IMR-90 (cell line): ENCODE results near the gene GXYLT1. TPM values are rescaled to one million over a fixed set of nuclear protein-coding genes. Genes with fewer than 3 reads are reported as not detected.
A peak's percentile ranks its signal among the peaks of the same experiment; 100 is the strongest.

Source experiments
- ATAC-seq: fragments of 200-7000 bp; cut with Tn5 transposase; 2 replicates; pipeline ENCODE4 v1.9.1; 2020; ENCODE audit warnings: low read depth, mild to moderate bottlenecking, moderate library complexity
- BruUV-seq: library from RNA; stranded (reverse); fragments of 400-500 nt; replicated peaks from 2 replicates; lab custom pipeline; 2021; lab: Mats Ljungman, UMichigan
- CTCF ChIA-PET: fragments of 300-600 bp; formaldehyde crosslinking; extraction: SDS; loops from one replicate; lab custom pipeline; 2021; ENCODE audit warnings: antibody characterized with exemption; lab: Yijun Ruan, JAX
- POLR2A ChIA-PET: fragments of 300-600 bp; sonication (Branson Sonifier 250); formaldehyde crosslinking; loops from one replicate; lab custom pipeline; 2022; ENCODE audit warnings: antibody characterized with exemption; ENCODE audit not compliant: unreplicated experiment; lab: Charles Lee
- DNase-seq: peaks from one replicate; pipeline ENCODE4 v3.0.0; 2013
- H2AFZ ChIP-seq: replicated peaks from 2 replicates; pipeline ENCODE3; 2013; ENCODE audit warnings: low read length, mild to moderate bottlenecking; ENCODE audit not compliant: poor library complexity
- H2AK5ac ChIP-seq: 2 replicates; pipeline ENCODE4 v1.6.1; 2013; ENCODE audit warnings: low read depth, low read length, inconsistent platforms
- H2AK9ac ChIP-seq: replicated peaks from 2 replicates; pipeline ENCODE3; 2013; ENCODE audit warnings: mild to moderate bottlenecking, low read depth, low read length, moderate library complexity; ENCODE audit not compliant: poor library complexity
- H2BK120ac ChIP-seq: 2 replicates; pipeline ENCODE4 v1.6.1; 2013; ENCODE audit warnings: low read depth, low read length, inconsistent platforms
- H2BK15ac ChIP-seq: 3 replicates; pipeline ENCODE4 v1.6.1; 2013; ENCODE audit warnings: low read depth, low read length, inconsistent platforms
- H2BK20ac ChIP-seq: 2 replicates; pipeline ENCODE4 v1.6.1; 2013; ENCODE audit warnings: low read depth, mild to moderate bottlenecking, inconsistent platforms, low read length, moderate library complexity
- H2BK5ac ChIP-seq: 2 replicates; pipeline ENCODE4 v1.6.1; 2013; ENCODE audit warnings: mild to moderate bottlenecking, low read depth, low read length, inconsistent platforms; ENCODE audit not compliant: poor library complexity, severe bottlenecking
- H3K14ac ChIP-seq: replicated peaks from 2 replicates; pipeline ENCODE4 v1.6.1; 2013; ENCODE audit warnings: low read depth, low read length, inconsistent platforms
- H3K18ac ChIP-seq: 2 replicates; pipeline ENCODE4 v1.6.1; 2013; ENCODE audit warnings: low read depth, low read length, control low read depth
- H3K23ac ChIP-seq: 2 replicates; pipeline ENCODE4 v1.6.1; 2013; ENCODE audit warnings: low read depth, low read length, inconsistent platforms
- H3K27ac ChIP-seq: 2 replicates; pipeline ENCODE4 v1.5.1; 2013; ENCODE audit warnings: mild to moderate bottlenecking, control low read depth, low read length; ENCODE audit not compliant: insufficient read depth
- H3K27me3 ChIP-seq: 2 replicates; pipeline ENCODE4 v1.6.1; 2013; ENCODE audit warnings: low read length; ENCODE audit not compliant: control insufficient read depth, insufficient read depth
- H3K36me3 ChIP-seq: 2 replicates; pipeline ENCODE4 v1.6.1; 2013; ENCODE audit warnings: low read length, mixed read lengths; ENCODE audit not compliant: control insufficient read depth, insufficient read depth
- H3K4ac ChIP-seq: 2 replicates; pipeline ENCODE4 v1.6.1; 2013; ENCODE audit warnings: low read depth, low read length, inconsistent platforms
- H3K4me1 ChIP-seq: 2 replicates; pipeline ENCODE4 v1.6.1; 2013; ENCODE audit warnings: low read length, mixed read lengths; ENCODE audit not compliant: control insufficient read depth, insufficient read depth
- H3K4me2 ChIP-seq: 2 replicates; pipeline ENCODE4 v1.6.1; 2013; ENCODE audit warnings: low read depth, mild to moderate bottlenecking, control low read depth, low read length, moderate library complexity
- H3K4me3 ChIP-seq: 2 replicates; pipeline ENCODE4 v1.5.1; 2013; ENCODE audit warnings: low read depth, mild to moderate bottlenecking, control low read depth, low read length, moderate library complexity; ENCODE audit not compliant: insufficient read depth
- H3K56ac ChIP-seq: 2 replicates; pipeline ENCODE4 v1.6.1; 2013; ENCODE audit warnings: low read length, inconsistent platforms; ENCODE audit not compliant: insufficient read depth; ENCODE audit errors: extremely low read depth
- H3K79me1 ChIP-seq, 2 experiments: 2 replicates each; pipeline ENCODE4 v1.6.1; 2013; ENCODE audit warnings: low read length in 2 of 2, inconsistent platforms in 1 of 2, low read depth in 1 of 2
- H3K9ac ChIP-seq: 2 replicates; pipeline ENCODE4 v1.6.1; 2013; ENCODE audit warnings: low read depth, low read length, control low read depth
- H3K9me1 ChIP-seq: 2 replicates; pipeline ENCODE4 v1.6.1; 2013; ENCODE audit warnings: low read length, inconsistent platforms; ENCODE audit not compliant: insufficient read depth
- H3K9me3 ChIP-seq: 2 replicates; pipeline ENCODE4 v1.6.1; 2013; ENCODE audit warnings: low read length; ENCODE audit not compliant: control insufficient read depth, insufficient read depth
- H4K20me1 ChIP-seq: 2 replicates; pipeline ENCODE4 v1.6.1; 2013; ENCODE audit warnings: low read length, inconsistent platforms; ENCODE audit not compliant: insufficient read depth
- H4K5ac ChIP-seq: 2 replicates; pipeline ENCODE4 v1.6.1; 2013; ENCODE audit warnings: mild to moderate bottlenecking, low read depth, low read length, control low read depth
- H4K8ac ChIP-seq, 2 experiments: 2 replicates each; pipeline ENCODE4 v1.6.1; 2013; ENCODE audit warnings: low read depth in 2 of 2, low read length in 2 of 2, control low read depth in 1 of 2, inconsistent platforms in 1 of 2
- H4K91ac ChIP-seq: 2 replicates; pipeline ENCODE4 v1.6.1; 2013; ENCODE audit warnings: low read depth, low read length, inconsistent platforms; ENCODE audit not compliant: insufficient read depth
- MAZ ChIP-seq: IDR thresholded peaks from 2 replicates; pipeline ENCODE4 v1.6.1; 2012; ENCODE audit warnings: low read depth, mild to moderate bottlenecking, low read length, improper control_type of control experiment, moderate library complexity, borderline replicate concordance
- RAD21 ChIP-seq: IDR thresholded peaks from 2 replicates; pipeline ENCODE4 v1.6.1; 2012; ENCODE audit warnings: low read length, improper control_type of control experiment
- RFX5 ChIP-seq: IDR thresholded peaks from 2 replicates; pipeline ENCODE4 v1.8.0; 2012; ENCODE audit warnings: low read depth, mild to moderate bottlenecking, low read length, moderate library complexity
- SMC3 ChIP-seq: fragments of 150-350 bp; IDR thresholded peaks from 2 replicates; pipeline ENCODE4 v1.6.1; 2016; ENCODE audit warnings: low read depth, mild to moderate bottlenecking, antibody characterized with exemption, low read length, moderate library complexity
- WGBS, 2 experiments: methylation state at CpG; one replicate each; pipeline versions ENCODE4 v1.1.5 to v1.1.7; 2013; ENCODE audit warnings: missing lambda C conversion rate in 2 of 2; ENCODE audit not compliant: insufficient read length in 1 of 2; ENCODE audit errors: extremely low coverage in 2 of 2; 5-methylcytosine and 5-hydroxymethylcytosine counted together
- dilution Hi-C: fragments of 300-500 bp; cut with HindIII; formaldehyde crosslinking; loops from one replicate; pipeline ENCODE4 v1.14.3; 2018; ENCODE audit warnings: low sequenced_read_pairs; ENCODE audit not compliant: unreplicated experiment
- in situ Hi-C: fragments of 300-500 bp; cut with MboI; formaldehyde crosslinking; loops from 3 replicates; pipeline ENCODE4 v1.14.3; 2019; ENCODE audit warnings: low sequenced_read_pairs, inconsistent platforms, mixed read lengths
- intact Hi-C: fragments of 100-400 bp; cut with micrococcal nuclease; formaldehyde crosslinking; loops from 2 replicates; pipeline ENCODE4 v1.10.0; 2022
- polyA plus RNA-seq, 3 experiments: library from polyadenylated mRNA; depleted of rRNA; stranded (reverse); fragments of >200 nt; gene quantifications; 2 replicates each; pipeline ENCODE4 v1.2.3, GENCODE V29; 2012; ENCODE audit warnings: low replicate concordance in 1 of 3
- total RNA-seq: library from RNA; depleted of rRNA; stranded (reverse); fragments of >200 nt; gene quantifications from 2 replicates; pipeline ENCODE4 v1.2.3, GENCODE V29; 2012
- TF ChIP-seq, protein P1 (sequence below): conservative IDR thresholded peaks from 2 replicates; pipeline ENCODE4 v1.5.1; 2012; ENCODE audit warnings: mild to moderate bottlenecking, low read depth, low read length, improper control_type of control experiment
- TF ChIP-seq, protein P2 (sequence below): fragments of 150-350 bp; IDR thresholded peaks from 2 replicates; pipeline ENCODE4 v1.6.1; 2016; ENCODE audit warnings: low read depth, mild to moderate bottlenecking, low read length, moderate library complexity, borderline replicate concordance

The GXYLT1 gene
- total and polyA plus RNA-seq, 2 of the 4 experiments (the other 2 are of a cell fraction), result 8.5 to 8.6 TPM

DNA sequence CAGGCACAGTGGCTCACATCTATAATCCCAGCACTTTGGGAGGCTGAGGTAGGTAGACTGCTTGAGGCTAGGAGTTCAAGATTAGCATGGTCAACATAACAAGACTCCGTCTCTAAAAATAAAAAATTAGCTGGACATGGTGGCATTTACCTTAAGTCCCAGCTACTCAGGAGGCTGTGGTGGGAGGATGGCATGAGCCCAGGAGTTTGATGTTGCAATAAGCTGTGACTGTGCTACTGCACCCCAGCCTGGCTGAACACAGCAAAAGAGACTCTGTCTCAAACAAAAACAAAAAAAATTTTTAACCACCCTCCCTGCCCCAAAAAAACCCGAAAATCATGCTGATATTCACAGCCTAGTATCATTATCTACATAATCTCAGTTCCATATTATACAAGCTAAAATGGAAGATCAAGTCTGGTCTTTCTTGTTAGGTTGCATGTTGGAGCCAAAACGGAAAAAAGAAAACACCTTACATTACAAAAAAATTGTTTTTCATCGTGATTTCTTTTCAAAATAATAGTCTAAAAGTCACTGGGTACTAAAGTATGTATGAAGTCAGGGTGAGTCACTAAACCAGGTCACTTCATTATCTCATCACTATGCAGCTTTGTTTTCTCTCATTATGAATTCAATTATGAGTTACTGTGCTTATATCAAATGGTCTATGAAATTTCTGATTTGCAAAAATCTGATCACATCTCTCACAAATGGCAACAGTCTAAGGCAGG, 13.8 kb downstream of the GXYLT1 start (continued):
- no peak for TF ChIP-seq MAZ

DNA sequence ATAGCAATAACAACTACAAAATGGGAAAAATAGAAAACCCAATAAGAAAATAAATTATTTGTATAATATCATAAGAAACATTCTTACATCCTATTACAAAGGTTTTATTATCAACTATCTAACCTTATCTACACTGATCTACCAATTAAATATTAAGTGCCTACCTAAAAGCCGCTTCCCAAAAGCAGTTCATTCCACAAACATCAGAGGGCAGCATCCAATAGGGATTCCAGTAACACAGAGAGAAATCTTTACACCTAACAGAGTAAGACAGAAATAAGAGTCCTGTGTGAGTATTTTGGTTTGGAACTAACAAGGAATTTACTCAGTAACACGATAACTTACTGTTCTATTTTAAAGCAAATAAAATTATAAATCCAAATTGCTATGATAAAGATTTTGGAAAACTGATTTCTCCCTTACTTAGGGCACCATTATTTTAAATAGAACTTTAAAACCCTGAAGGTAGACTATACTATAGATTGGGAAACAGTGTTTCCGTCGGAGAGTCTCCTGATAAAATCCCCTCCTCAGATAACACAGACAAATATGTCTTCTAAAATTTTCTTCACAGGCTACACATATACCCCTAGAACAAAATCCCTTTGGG, 15.0 kb downstream of the GXYLT1 start:
- peaks cover 13% of the 10 kb centered on the region; the same call in 1 of the 2 replicates for H4K20me1 ChIP-seq
- no peak overlapping the region for H2AFZ ChIP-seq
- H3K9me1 ChIP-seq, result peaks cover 5% of the 10 kb centered on the region
- no peak overlapping the region for H2AK5ac ChIP-seq
- H3K27ac ChIP-seq, result no peak overlapping the region
- no peak overlapping the region for H3K56ac ChIP-seq
- dilution Hi-C loops, result no loop called here
- no peak overlapping the region for H4K91ac ChIP-seq
- no peak overlapping the region for H2BK120ac ChIP-seq
- peaks cover 8 to 43% of the 10 kb centered on the region in 2 experiments; a peak in 2 of 4 replicates for H3K79me1 ChIP-seq
- BruUV-seq, result no TSS peak
- peak; percentile 82 for ATAC-seq
- H3K4me3 ChIP-seq, result no peak overlapping the region
- no peak overlapping the region for H2BK15ac ChIP-seq
- in situ Hi-C loops, result loop anchor here (5.0 to 10.0 kb wide), 3 partner anchors 198 to 1155 kb away; partner anchors contain the start of genes PPHLN1 and ZCRB1
- TF ChIP-seq SMC3 (peak; percentile 94), RAD21 (peak; percentile 96), RFX5 (no peak)
- TF ChIP-seq, protein P1, sequence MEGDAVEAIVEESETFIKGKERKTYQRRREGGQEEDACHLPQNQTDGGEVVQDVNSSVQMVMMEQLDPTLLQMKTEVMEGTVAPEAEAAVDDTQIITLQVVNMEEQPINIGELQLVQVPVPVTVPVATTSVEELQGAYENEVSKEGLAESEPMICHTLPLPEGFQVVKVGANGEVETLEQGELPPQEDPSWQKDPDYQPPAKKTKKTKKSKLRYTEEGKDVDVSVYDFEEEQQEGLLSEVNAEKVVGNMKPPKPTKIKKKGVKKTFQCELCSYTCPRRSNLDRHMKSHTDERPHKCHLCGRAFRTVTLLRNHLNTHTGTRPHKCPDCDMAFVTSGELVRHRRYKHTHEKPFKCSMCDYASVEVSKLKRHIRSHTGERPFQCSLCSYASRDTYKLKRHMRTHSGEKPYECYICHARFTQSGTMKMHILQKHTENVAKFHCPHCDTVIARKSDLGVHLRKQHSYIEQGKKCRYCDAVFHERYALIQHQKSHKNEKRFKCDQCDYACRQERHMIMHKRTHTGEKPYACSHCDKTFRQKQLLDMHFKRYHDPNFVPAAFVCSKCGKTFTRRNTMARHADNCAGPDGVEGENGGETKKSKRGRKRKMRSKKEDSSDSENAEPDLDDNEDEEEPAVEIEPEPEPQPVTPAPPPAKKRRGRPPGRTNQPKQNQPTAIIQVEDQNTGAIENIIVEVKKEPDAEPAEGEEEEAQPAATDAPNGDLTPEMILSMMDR, result peak; percentile 93
- TF ChIP-seq, protein P2, sequence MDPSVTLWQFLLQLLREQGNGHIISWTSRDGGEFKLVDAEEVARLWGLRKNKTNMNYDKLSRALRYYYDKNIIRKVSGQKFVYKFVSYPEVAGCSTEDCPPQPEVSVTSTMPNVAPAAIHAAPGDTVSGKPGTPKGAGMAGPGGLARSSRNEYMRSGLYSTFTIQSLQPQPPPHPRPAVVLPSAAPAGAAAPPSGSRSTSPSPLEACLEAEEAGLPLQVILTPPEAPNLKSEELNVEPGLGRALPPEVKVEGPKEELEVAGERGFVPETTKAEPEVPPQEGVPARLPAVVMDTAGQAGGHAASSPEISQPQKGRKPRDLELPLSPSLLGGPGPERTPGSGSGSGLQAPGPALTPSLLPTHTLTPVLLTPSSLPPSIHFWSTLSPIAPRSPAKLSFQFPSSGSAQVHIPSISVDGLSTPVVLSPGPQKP, result no peak
- no peak overlapping the region for H2BK20ac ChIP-seq
- ChIA-PET CTCF (interaction anchor here (0.6 kb wide), 1 partner anchor 336 kb away, joined by 3 read pairs; no protein-coding TSS in a partner anchor), POLR2A (no interaction called here)
- H3K14ac ChIP-seq, result no peak overlapping the region
- H4K5ac ChIP-seq, result no peak overlapping the region
- H3K9ac ChIP-seq, result no peak overlapping the region
- H2AK9ac ChIP-seq, result no peak overlapping the region
- no peak overlapping the region for H3K4me2 ChIP-seq
- H4K8ac ChIP-seq, result no peak overlapping the region
- H3K23ac ChIP-seq, result no peak overlapping the region
- no peaks in the 10 kb centered on the region for H3K27me3 ChIP-seq
- peak; percentile 80 for DNase-seq
- H3K36me3 ChIP-seq, result no peaks in the 10 kb centered on the region
- no peak overlapping the region for H2BK5ac ChIP-seq
- intact Hi-C loops, result loop anchor here (1.0 to 5.0 kb wide), 6 partner anchors 108 to 1208 kb away; partner anchors contain the start of gene YAF2
- H3K4me1 ChIP-seq, result peaks cover 5% of the 10 kb centered on the region
- no peak overlapping the region for H3K18ac ChIP-seq
- no peak overlapping the region for H3K4ac ChIP-seq
- WGBS, 2 experiments, result no CpG with 5 or more reads among the region's 4 CpGs
- no peaks in the 10 kb centered on the region for H3K9me3 ChIP-seq
